ENCODE measurements around the gene CBY2.
"Not testable (repeated sequence)": the region's sequence is repeated elsewhere in the genome, so short reads cannot be mapped to it uniquely, and the experiment has no call there.

Gene CBY2, protein sequence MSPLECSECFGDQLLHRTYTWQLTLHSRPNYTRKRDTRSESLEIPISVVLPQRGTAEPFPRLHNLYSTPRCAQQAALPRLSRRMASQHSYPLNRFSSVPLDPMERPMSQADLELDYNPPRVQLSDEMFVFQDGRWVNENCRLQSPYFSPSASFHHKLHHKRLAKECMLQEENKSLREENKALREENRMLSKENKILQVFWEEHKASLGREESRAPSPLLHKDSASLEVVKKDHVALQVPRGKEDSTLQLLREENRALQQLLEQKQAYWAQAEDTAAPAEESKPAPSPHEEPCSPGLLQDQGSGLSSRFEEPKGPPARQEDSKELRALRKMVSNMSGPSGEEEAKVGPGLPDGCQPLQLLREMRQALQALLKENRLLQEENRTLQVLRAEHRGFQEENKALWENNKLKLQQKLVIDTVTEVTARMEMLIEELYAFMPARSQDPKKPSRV

DNA sequence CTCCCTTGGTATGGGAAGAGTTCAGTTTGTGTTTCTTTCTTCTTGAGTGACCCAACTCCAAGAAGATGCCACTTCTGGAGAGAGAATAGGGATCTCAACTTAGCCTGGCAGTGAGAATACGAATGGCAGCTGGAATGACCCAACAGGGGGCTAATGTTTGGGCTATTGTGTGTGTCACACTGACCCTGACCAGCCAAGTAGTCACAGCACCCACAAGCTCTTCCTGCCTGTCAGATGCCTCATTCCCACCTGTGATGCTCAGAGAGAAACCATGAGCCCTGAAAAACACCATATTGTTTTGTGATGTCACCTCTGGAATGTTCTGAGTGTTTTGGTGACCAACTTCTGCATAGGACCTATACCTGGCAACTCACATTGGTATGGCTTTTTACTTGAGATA lies at the start of gene CBY2:
Gene CBY2 (plus strand): TSS at position 233 of the 400 bp plus-strand sequence. CDS start 71 bp downstream, at position 304.
- Histone ChIP-seq H3K9me3 (ENCODE audit: control insufficient read depth in 1 of 2, low read length in 2 of 2) (no peaks in the 10 kb centered on the region), H3K27me3 (ENCODE audit: control insufficient read depth in 1 of 2, insufficient read depth in 2 of 2, low read length in 2 of 2) (no peaks in the 10 kb centered on the region), H3K9ac (ENCODE audit: low read depth in 1 of 2, low read length in 2 of 2) (no peak within 1 kb of the TSS), H3K4me3 (ENCODE audit: low read depth in 1 of 2, low read length in 2 of 2) (no peak within 1 kb of the TSS), H3K36me3 (ENCODE audit: control insufficient read depth in 1 of 2, insufficient read depth in 2 of 2, low read length in 2 of 2) (no peaks in the 10 kb centered on the region), H3K4me1 (ENCODE audit: control insufficient read depth in 1 of 2, insufficient read depth in 2 of 2, low read length in 2 of 2) (no peaks in the 10 kb centered on the region), H3K27ac (ENCODE audit: low read depth, low read length) (no peak within 1 kb of the TSS)

DNA sequence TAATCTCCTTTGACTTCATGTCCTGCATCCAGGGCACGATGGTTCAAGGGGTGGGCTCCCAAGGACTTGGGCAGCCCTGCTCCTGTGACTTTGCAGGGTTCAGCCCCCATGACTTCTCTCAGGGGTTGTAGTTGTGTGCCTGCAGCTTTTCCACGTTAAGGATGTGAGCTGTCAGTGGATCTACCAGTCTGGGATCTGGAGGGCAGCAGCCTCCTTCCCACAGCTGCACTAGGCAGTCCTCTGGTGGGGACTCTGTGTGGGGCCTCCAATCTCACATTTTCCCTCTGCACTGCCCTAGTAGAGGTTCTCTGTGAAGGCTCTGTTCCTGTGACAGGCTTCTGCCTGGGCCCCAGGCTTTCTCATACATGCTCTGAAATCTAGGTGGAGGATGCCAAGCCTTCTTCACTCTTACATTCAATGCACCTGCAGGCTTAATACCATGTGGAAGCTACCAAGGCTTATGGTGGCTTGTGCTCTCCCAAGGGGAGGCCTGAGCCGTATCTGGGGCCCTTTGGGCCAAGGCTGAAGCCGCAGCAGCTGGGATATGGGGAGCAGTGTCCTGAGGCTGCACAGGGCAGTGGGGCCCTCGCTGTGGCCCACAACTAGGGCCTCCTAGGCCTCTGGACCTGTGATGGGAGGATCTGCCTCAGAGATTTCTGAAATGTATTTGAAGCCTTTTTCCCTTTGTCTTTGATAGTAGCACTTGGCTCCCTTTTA lies 47.3 kb upstream of the CBY2 start:
- Histone ChIP-seq H3K36me3 (ENCODE audit: control insufficient read depth in 1 of 2, insufficient read depth in 2 of 2, low read length in 2 of 2) (no peaks in the 10 kb centered on the region), H3K9ac (ENCODE audit: low read depth in 1 of 2, low read length in 2 of 2) (no peak overlapping the region), H3K4me1 (ENCODE audit: control insufficient read depth in 1 of 2, insufficient read depth in 2 of 2, low read length in 2 of 2) (no peaks in the 10 kb centered on the region), H3K27ac (ENCODE audit: low read depth, low read length) (no peak overlapping the region), H3K4me3 (ENCODE audit: low read depth in 1 of 2, low read length in 2 of 2) (no peak overlapping the region), H3K27me3 (ENCODE audit: control insufficient read depth in 1 of 2, insufficient read depth in 2 of 2, low read length in 2 of 2) (no peaks in the 10 kb centered on the region), H3K9me3 (ENCODE audit: control insufficient read depth in 1 of 2, low read length in 2 of 2) (no peaks in the 10 kb centered on the region)

DNA sequence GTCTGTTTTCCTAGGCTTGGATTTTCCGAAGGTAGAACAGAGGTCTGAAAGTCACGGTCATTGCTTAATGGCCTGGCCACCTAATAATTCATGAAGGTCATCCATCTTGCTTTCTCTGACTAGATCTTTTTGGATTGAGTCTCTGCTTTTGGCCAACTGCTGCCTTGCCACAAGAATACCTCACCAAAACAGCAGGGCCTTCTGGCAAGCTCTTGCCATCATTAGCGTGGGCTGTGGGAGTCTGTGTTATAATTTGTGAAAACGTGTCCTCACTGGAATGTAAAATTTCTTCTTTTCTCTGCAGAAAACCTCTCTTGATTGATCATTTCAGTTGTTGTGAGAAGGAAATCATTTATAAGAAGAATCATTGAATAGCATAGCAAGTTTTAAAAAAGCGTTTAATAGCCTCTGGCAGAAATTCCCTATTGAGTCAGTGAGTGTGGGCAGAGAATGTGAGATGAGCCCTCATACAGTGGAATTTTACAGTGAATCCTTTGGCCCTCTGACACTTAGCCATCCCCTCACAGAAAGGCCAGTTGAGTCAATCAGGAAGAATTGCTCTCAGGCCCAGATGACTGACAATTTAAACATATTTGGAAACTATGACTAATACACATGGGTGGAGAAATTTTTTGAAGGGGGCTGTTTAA lies 43.4 kb upstream of the CBY2 start:
- Histone ChIP-seq H3K36me3 (ENCODE audit: control insufficient read depth in 1 of 2, insufficient read depth in 2 of 2, low read length in 2 of 2) (no peaks in the 10 kb centered on the region), H3K9me3 (ENCODE audit: control insufficient read depth in 1 of 2, low read length in 2 of 2) (no peaks in the 10 kb centered on the region), H3K27ac (ENCODE audit: low read depth, low read length) (no peak overlapping the region), H3K4me1 (ENCODE audit: control insufficient read depth in 1 of 2, insufficient read depth in 2 of 2, low read length in 2 of 2) (no peaks in the 10 kb centered on the region), H3K9ac (ENCODE audit: low read depth in 1 of 2, low read length in 2 of 2) (no peak overlapping the region), H3K27me3 (ENCODE audit: control insufficient read depth in 1 of 2, insufficient read depth in 2 of 2, low read length in 2 of 2) (no peaks in the 10 kb centered on the region), H3K4me3 (ENCODE audit: low read depth in 1 of 2, low read length in 2 of 2) (no peak overlapping the region)

DNA sequence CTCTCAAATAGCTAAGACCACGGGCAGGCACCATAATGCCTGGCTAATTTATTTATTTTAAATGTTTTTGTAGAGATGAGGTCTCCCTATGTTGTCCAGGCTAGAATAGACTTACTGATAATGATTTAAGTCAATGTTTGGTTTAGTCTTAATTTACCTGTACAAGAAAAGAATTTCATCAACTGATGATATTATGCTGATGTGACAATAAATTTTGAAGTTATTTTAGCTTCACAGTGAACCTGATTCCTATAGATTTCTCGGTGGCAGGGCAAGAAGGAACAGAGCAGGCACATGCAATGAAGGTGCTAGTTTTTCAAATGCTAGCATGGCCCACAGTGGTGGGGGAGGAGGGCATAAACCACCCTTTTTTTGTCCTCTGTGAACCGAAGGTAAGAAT lies 42.6 kb upstream of the CBY2 start:
- no peak overlapping the region for H3K9ac ChIP-seq (ENCODE audit: low read depth in 1 of 2, low read length in 2 of 2)
- H3K4me3 ChIP-seq (ENCODE audit: low read depth in 1 of 2, low read length in 2 of 2) = no peak overlapping the region
- no peaks in the 10 kb centered on the region for H3K9me3 ChIP-seq (ENCODE audit: control insufficient read depth in 1 of 2, low read length in 2 of 2)
- no peaks in the 10 kb centered on the region for H3K36me3 ChIP-seq (ENCODE audit: control insufficient read depth in 1 of 2, insufficient read depth in 2 of 2, low read length in 2 of 2)
- no peaks in the 10 kb centered on the region for H3K27me3 ChIP-seq (ENCODE audit: control insufficient read depth in 1 of 2, insufficient read depth in 2 of 2, low read length in 2 of 2)
- H3K27ac ChIP-seq (ENCODE audit: low read depth, low read length) = no peak overlapping the region
- no peaks in the 10 kb centered on the region for H3K4me1 ChIP-seq (ENCODE audit: control insufficient read depth in 1 of 2, insufficient read depth in 2 of 2, low read length in 2 of 2)

DNA sequence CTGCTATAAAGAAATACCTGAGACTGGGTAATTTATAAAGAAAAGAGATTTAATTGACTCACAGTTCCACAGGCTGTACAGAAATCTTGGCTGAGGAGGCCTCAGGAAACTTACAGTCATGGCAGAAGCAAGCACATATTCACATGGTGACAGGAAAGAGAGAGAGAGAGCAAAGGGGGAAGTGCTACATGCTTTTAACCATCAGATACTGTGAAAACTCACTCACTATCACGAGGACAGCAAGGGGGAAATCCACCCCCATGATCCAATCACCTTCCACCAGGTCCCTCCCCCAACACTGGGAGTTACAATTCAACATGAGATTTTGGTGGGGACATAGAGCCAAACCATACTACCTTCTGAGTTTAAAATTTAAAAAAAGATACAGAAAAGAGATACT lies 41.7 kb upstream of the CBY2 start:
- not testable (repeated sequence) for H3K4me1 ChIP-seq (ENCODE audit: control insufficient read depth in 1 of 2, insufficient read depth in 2 of 2, low read length in 2 of 2); H3K27ac ChIP-seq (ENCODE audit: low read depth, low read length); H3K9me3 ChIP-seq (ENCODE audit: control insufficient read depth in 1 of 2, low read length in 2 of 2); H3K4me3 ChIP-seq (ENCODE audit: low read depth in 1 of 2, low read length in 2 of 2); H3K9ac ChIP-seq (ENCODE audit: low read depth in 1 of 2, low read length in 2 of 2); H3K27me3 ChIP-seq (ENCODE audit: control insufficient read depth in 1 of 2, insufficient read depth in 2 of 2, low read length in 2 of 2); H3K36me3 ChIP-seq (ENCODE audit: control insufficient read depth in 1 of 2, insufficient read depth in 2 of 2, low read length in 2 of 2)

DNA sequence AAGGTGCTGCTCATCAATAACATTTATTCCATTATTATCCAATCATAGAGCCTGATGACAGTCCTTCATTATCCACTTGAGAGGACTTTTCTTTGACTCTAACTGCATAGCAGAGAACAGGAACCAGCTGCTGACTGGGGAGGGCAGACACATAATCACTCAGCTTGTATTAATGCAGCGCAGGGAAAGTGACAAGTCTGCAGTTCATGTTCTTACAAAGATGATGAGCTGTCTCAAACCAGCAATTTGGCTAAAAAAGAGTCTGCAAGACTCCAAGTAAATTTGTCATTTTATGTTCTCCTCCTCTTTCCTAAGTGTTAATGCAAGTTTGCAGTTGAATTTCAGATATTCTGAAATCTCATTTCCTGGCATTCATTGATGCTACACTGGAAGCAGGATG lies 40.0 kb upstream of the CBY2 start:
- Histone ChIP-seq H3K27me3 (ENCODE audit: control insufficient read depth in 1 of 2, insufficient read depth in 2 of 2, low read length in 2 of 2) (no peaks in the 10 kb centered on the region), H3K4me3 (ENCODE audit: low read depth in 1 of 2, low read length in 2 of 2) (no peak overlapping the region), H3K36me3 (ENCODE audit: control insufficient read depth in 1 of 2, insufficient read depth in 2 of 2, low read length in 2 of 2) (no peaks in the 10 kb centered on the region), H3K4me1 (ENCODE audit: control insufficient read depth in 1 of 2, insufficient read depth in 2 of 2, low read length in 2 of 2) (no peaks in the 10 kb centered on the region), H3K27ac (ENCODE audit: low read depth, low read length) (no peak overlapping the region), H3K9ac (ENCODE audit: low read depth in 1 of 2, low read length in 2 of 2) (no peak overlapping the region), H3K9me3 (ENCODE audit: control insufficient read depth in 1 of 2, low read length in 2 of 2) (no peaks in the 10 kb centered on the region)

DNA sequence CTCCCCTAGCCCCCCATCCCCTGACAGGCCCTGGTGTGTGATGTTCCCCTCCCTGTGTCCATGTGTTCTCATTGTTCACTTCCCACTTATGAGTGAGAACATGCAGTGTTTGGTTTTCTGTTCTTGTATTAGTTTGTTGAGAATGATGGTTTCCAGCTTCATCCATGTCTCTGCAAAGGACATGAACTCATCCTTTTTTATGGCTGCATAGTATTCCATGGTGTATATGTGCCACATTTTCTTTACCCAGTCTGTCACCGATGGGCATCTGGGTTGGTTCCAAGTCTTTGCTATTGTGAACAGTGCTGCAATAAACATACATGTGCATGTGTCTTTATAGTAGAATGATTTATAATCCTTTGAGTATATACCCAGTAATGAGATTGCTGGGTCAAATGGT lies 39.2 kb upstream of the CBY2 start:
- not testable (repeated sequence) for H3K36me3 ChIP-seq (ENCODE audit: control insufficient read depth in 1 of 2, insufficient read depth in 2 of 2, low read length in 2 of 2); H3K27me3 ChIP-seq (ENCODE audit: control insufficient read depth in 1 of 2, insufficient read depth in 2 of 2, low read length in 2 of 2); H3K9me3 ChIP-seq (ENCODE audit: control insufficient read depth in 1 of 2, low read length in 2 of 2); H3K4me3 ChIP-seq (ENCODE audit: low read depth in 1 of 2, low read length in 2 of 2); H3K27ac ChIP-seq (ENCODE audit: low read depth, low read length); H3K4me1 ChIP-seq (ENCODE audit: control insufficient read depth in 1 of 2, insufficient read depth in 2 of 2, low read length in 2 of 2); H3K9ac ChIP-seq (ENCODE audit: low read depth in 1 of 2, low read length in 2 of 2)

DNA sequence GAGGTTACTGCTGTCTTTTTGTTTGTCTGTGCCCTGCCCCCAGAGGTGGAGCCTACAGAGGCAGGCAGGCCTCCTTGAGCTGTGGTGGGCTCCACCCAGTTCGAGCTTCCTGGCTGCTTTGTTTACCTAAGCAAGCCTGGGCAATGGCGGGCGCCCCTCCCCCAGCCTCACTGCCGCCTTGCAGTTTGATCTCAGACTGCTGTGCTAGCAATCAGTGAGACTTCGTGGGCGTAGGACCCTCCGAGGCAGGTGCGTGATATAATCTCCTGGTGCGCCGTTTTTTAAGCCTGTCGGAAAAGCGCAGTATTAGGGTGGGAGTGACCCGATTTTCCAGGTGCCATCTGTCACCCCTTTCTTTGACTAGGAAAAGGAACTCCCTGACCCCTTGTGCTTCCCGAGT lies 32.5 kb upstream of the CBY2 start:
- not testable (repeated sequence) for H3K9ac ChIP-seq (ENCODE audit: low read depth in 1 of 2, low read length in 2 of 2); H3K27ac ChIP-seq (ENCODE audit: low read depth, low read length); H3K9me3 ChIP-seq (ENCODE audit: control insufficient read depth in 1 of 2, low read length in 2 of 2); H3K36me3 ChIP-seq (ENCODE audit: control insufficient read depth in 1 of 2, insufficient read depth in 2 of 2, low read length in 2 of 2); H3K4me1 ChIP-seq (ENCODE audit: control insufficient read depth in 1 of 2, insufficient read depth in 2 of 2, low read length in 2 of 2); H3K27me3 ChIP-seq (ENCODE audit: control insufficient read depth in 1 of 2, insufficient read depth in 2 of 2, low read length in 2 of 2); H3K4me3 ChIP-seq (ENCODE audit: low read depth in 1 of 2, low read length in 2 of 2)

DNA sequence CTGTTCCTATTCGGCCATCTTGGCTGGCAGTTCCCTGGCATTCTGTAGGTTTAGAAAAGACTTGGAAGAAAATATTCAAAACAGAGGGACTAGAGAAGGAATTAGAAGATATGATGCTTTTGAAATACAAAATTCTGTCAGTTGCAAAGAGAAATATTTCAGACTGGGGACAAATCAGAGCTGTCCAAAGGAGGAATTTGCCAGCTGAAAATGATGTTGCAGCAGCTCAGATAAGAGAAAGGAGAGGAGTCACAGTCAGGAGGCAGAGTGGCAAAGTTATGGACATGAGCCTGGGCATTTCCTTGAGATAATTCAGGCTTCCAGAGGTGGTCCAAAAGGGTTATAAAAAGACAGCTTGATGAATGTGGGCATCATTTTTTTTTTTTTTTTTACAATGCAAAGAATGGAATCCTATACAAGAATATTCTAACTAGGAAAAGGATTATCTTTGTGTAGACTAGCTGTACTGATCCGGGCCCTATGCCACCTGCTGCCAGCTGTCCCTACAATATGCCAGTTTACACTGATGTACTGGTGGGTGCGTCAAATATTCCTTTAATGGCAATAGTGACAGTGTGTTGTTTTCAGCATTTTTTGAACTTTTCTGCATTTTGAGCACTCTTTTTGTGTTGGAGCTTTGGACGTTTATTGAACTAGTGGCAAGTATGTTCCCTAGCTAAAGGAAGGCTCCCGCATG lies 31.8 kb upstream of the CBY2 start:
- no peak overlapping the region for H3K27ac ChIP-seq (ENCODE audit: low read depth, low read length)
- no peaks in the 10 kb centered on the region for H3K9me3 ChIP-seq (ENCODE audit: control insufficient read depth in 1 of 2, low read length in 2 of 2)
- H3K4me1 ChIP-seq (ENCODE audit: control insufficient read depth in 1 of 2, insufficient read depth in 2 of 2, low read length in 2 of 2) = no peaks in the 10 kb centered on the region
- H3K36me3 ChIP-seq (ENCODE audit: control insufficient read depth in 1 of 2, insufficient read depth in 2 of 2, low read length in 2 of 2) = no peaks in the 10 kb centered on the region
- no peaks in the 10 kb centered on the region for H3K27me3 ChIP-seq (ENCODE audit: control insufficient read depth in 1 of 2, insufficient read depth in 2 of 2, low read length in 2 of 2)
- no peak overlapping the region for H3K9ac ChIP-seq (ENCODE audit: low read depth in 1 of 2, low read length in 2 of 2)
- H3K4me3 ChIP-seq (ENCODE audit: low read depth in 1 of 2, low read length in 2 of 2) = no peak overlapping the region

DNA sequence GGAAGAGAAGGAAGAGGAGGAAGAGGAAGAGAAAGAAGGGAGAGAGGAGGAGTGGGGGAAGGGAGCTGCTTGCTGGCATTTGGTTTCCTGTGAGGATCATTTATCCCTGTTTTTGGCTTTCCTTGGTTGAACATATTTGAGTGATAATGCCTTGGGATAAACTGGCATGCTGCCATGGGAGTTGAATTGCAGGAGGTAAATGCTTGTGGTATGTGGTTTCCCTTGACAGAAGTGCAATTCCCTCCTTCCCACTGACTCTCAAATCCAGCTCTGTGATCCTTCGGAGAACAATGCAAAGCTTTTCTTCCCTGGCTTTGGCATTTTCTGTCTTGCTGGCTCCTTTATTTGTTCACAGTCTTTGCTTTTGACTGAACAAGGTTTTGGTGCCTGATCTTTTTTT lies 27.2 kb upstream of the CBY2 start:
- Histone ChIP-seq H3K4me3 (ENCODE audit: low read depth in 1 of 2, low read length in 2 of 2) (no peak overlapping the region), H3K9ac (ENCODE audit: low read depth in 1 of 2, low read length in 2 of 2) (no peak overlapping the region), H3K27me3 (ENCODE audit: control insufficient read depth in 1 of 2, insufficient read depth in 2 of 2, low read length in 2 of 2) (no peaks in the 10 kb centered on the region), H3K4me1 (ENCODE audit: control insufficient read depth in 1 of 2, insufficient read depth in 2 of 2, low read length in 2 of 2) (no peaks in the 10 kb centered on the region), H3K9me3 (ENCODE audit: control insufficient read depth in 1 of 2, low read length in 2 of 2) (no peaks in the 10 kb centered on the region), H3K36me3 (ENCODE audit: control insufficient read depth in 1 of 2, insufficient read depth in 2 of 2, low read length in 2 of 2) (no peaks in the 10 kb centered on the region), H3K27ac (ENCODE audit: low read depth, low read length) (no peak overlapping the region)

Measured in duodenal mucosa (tissue), 2 donors.